Dermis blood vessel endothelial cell (primary cell): Measurements from ENCODE around the gene LEAP2. TPM values are rescaled to one million over a fixed set of nuclear protein-coding genes. Genes with fewer than 3 reads are reported as not detected.

Experiments
- DNase-seq: peaks from one replicate; pipeline ENCODE4 v3.0.0; 2010
- total RNA-seq: library from RNA; depleted of rRNA; stranded (reverse); fragments of >200 nt; gene quantifications from 2 replicates; pipeline ENCODE4 v1.2.3, GENCODE V29; 2014

Gene LEAP2
- total RNA-seq, 1 donor from 2014 or later = 0.17 TPM

- DNase-seq = peak; percentile 90
These were observed 9.9 kb downstream of the LEAP2 start for GRCh38 chr5:132883261-132883834.

- DNase-seq = no peak
These were observed 11.1 kb downstream of the LEAP2 start for GRCh38 chr5:132884548-132884947.

GRCh38 chr5:132886064-132886823, 12.8 kb downstream of the LEAP2 start:
- DNase-seq = no peak

GRCh38 chr5:132887283-132887682, 13.8 kb downstream of the LEAP2 start:
- DNase-seq = no peak

- DNase-seq = no peak
These were observed 16.0 kb downstream of the LEAP2 start for GRCh38 chr5:132889501-132889900.

- no peak for DNase-seq
These were observed 17.3 kb downstream of the LEAP2 start for GRCh38 chr5:132890817-132891216.

- no peak for DNase-seq
These were observed 22.3 kb downstream of the LEAP2 start for GRCh38 chr5:132895719-132896305.

GRCh38 chr5:132896685-132897084, 23.2 kb downstream of the LEAP2 start:
- no peak for DNase-seq

- no peak for DNase-seq
These were observed 24.6 kb downstream of the LEAP2 start for GRCh38 chr5:132898094-132898493.

- no peak for DNase-seq
These were observed 27.6 kb downstream of the LEAP2 start for GRCh38 chr5:132901036-132901435.

GRCh38 chr5:132901730-132902129, 28.3 kb downstream of the LEAP2 start:
- no peak for DNase-seq

- DNase-seq = peak; percentile 46
These were observed 32.5 kb downstream of the LEAP2 start for GRCh38 chr5:132905938-132906337.

- peak; percentile 83 for DNase-seq
These were observed 33.7 kb downstream of the LEAP2 start for GRCh38 chr5:132907161-132907560.

- no peak for DNase-seq
These were observed 36.2 kb downstream of the LEAP2 start for GRCh38 chr5:132909702-132910101.

- peak; percentile 48 for DNase-seq
These were observed 42.2 kb downstream of the LEAP2 start for GRCh38 chr5:132915681-132916080.

- DNase-seq = no peak
These were observed 42.6 kb downstream of the LEAP2 start for GRCh38 chr5:132916086-132916485.

Other genes with a start within 250 kb of the LEAP2 start
- gene IL13, start 215.5 kb upstream of the LEAP2 start, total RNA-seq = not detected in 2 replicates
- not detected in 2 replicates for gene IL4, start 199.7 kb upstream of the LEAP2 start, total RNA-seq
- gene KIF3A, start 136.1 kb upstream of the LEAP2 start, total RNA-seq = 7.0 and 9.4 TPM in 2 replicates
- gene CCNI2, start 126.2 kb upstream of the LEAP2 start, total RNA-seq = 0.34 and 0.51 TPM in 2 replicates
- gene SEPTIN8, start 96.4 kb upstream of the LEAP2 start, total RNA-seq = 61.3 and 67.4 TPM in 2 replicates
- gene SOWAHA, start 60.4 kb upstream of the LEAP2 start, total RNA-seq = not detected in 2 replicates
- gene SHROOM1, start 43.0 kb upstream of the LEAP2 start, total RNA-seq = 7.1 and 9.9 TPM in 2 replicates
- 0.14 TPM in 1 of 2 replicates, not detected in the other for gene GDF9, start 7.2 kb upstream of the LEAP2 start, total RNA-seq
- 68.8 and 98.9 TPM in 2 replicates for gene UQCRQ, start 7.0 kb upstream of the LEAP2 start, total RNA-seq
- 29.1 and 41.8 TPM in 2 replicates for gene AFF4, start 90.0 kb downstream of the LEAP2 start, total RNA-seq
- gene ZCCHC10, start 152.9 kb downstream of the LEAP2 start, total RNA-seq = 15.7 and 27.6 TPM in 2 replicates
- 123 and 190 TPM in 2 replicates for gene HSPA4, start 178.3 kb downstream of the LEAP2 start, total RNA-seq